GM19035 (cell line): ENCODE results near the gene CEP350.
"Not testable (repeated sequence)": the region's sequence is repeated elsewhere in the genome, so short reads cannot be mapped to it uniquely, and the experiment has no call there.

Experiments
- ATAC-seq: cut with Tn5 transposase; IDR thresholded peaks from one replicate; pipeline ENCODE4 v1.9.1; 2021; ENCODE audit not compliant: unreplicated experiment

Gene CEP350

GRCh38 chr1:180112984-180113647 lies 158.5 kb downstream of the CEP350 start:
- no peak for ATAC-seq

GRCh38 chr1:180114396-180114945 lies 159.9 kb downstream of the CEP350 start:
- no peak for ATAC-seq

DNA sequence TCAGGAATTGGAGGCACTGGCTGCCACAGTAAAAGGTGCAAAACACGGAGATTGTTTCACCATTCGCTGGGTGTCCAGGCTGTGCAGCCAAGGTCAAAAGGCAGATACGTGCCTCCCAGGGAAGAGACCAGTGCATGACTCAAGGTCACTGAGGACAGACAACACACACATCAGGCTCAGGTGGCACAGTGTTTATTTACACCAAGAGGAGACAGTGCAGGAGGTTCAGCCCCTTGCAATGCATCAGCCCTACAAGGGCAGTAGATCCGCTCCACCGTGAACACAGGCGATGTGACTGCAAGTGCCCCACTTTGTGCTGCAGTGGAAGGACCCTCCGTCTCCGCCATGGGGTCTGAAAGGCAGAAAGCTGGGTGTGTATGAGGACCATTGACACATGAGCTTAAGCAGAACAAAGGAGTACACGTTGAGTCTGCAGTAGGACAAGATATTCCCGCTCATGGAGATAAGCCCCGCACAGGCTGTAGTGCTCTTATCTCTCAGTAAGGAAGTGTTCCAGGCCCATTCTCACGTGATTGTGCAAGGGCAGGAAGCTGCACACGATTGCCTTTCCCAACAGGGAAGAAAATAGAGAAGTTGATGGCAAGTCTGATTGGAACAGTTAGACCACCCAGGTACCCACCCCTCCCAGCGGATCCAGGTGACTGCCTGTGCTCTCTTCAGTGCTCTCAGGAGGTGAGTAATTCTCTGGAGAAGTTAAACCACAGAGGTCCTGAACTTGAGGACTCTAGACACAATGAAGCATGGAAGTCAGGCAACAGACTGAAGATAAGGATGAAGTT lies 162.6 kb downstream of the CEP350 start:
- ATAC-seq: no peak

DNA sequence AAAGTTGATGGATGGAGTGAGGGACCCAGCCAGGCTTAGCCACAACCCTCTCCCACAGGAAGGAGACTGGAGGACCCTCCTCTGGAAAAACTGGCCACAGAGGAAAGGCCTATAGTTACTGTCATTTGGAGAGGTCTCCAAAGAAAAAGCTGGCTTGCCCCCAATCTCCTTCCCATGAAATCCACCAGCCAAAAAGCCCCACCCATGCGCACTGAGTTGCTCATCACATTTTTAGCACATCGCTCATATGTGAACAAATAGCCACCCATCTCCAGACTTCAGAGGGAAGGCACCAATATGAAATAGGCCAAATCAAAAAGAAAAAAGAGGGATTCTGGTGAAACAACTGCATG lies 163.1 kb downstream of the CEP350 start:
- no peak for ATAC-seq

- no peak for ATAC-seq
Observed at GRCh38 chr1:180119837-180120236, 165.2 kb downstream of the CEP350 start.

GRCh38 chr1:180123463-180123936 lies 168.9 kb downstream of the CEP350 start:
- no peak for ATAC-seq

DNA sequence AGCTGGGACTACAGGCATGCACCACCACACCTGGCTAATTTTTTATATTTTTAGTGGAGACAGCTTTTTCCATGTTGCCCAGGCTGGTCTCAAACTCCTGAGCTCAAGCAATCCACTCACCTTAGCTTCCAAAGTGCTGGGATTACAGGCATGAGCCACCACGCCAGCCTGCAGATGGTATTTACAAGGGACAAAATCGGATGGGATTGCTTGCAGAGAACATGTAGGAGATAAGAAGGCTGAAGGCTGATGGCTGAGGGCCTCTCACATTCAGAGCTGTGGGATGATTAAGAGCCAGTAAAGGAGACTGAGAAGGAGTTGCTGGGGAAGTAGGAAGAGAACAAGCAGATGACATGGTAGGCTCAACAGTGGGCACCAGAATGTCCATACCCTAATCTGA lies 176.0 kb downstream of the CEP350 start:
- ATAC-seq: no peak

DNA sequence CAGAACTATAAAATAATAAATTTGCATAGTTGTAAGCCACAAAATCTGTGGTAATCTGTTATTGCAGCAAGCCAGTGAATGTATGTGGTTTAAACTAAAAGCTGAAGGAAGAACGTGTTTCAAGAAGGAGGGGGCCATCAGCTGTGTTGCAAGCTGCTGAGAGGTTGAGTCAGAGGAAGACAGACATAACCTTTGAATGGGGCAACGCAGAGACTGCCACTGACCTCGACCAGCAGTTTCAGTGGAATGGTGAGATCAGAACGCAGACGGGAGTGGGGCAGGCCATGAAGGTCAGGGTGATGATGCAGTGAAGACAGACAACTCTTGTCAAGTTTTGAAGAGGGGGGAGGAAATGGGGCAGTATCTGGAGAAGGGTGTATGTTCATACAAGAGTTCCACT lies 176.9 kb downstream of the CEP350 start:
- ATAC-seq: no peak

GRCh38 chr1:180133193-180133592 lies 178.6 kb downstream of the CEP350 start:
- no peak for ATAC-seq

DNA sequence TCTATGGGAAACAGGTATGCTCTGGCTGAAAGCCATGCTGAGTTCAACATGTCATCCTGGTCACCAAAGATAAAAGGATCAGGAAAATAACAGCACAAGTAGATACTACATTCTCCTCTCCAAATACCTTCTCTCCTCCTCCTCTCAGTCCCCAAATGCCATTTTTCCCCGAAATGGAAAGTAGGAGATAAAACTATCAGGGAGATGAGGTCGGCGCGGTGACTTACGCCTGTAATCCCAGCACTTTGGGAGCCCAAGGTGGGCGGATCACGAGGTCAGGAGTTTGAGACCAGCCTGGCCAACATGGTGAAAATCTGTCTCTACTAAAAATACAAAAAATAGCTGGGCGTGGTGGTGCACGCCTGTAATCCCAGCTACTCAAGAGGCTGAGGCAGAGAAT lies 179.1 kb downstream of the CEP350 start:
- ATAC-seq: not testable (repeated sequence)

GRCh38 chr1:180135535-180135934 lies 180.9 kb downstream of the CEP350 start:
- no peak for ATAC-seq

DNA sequence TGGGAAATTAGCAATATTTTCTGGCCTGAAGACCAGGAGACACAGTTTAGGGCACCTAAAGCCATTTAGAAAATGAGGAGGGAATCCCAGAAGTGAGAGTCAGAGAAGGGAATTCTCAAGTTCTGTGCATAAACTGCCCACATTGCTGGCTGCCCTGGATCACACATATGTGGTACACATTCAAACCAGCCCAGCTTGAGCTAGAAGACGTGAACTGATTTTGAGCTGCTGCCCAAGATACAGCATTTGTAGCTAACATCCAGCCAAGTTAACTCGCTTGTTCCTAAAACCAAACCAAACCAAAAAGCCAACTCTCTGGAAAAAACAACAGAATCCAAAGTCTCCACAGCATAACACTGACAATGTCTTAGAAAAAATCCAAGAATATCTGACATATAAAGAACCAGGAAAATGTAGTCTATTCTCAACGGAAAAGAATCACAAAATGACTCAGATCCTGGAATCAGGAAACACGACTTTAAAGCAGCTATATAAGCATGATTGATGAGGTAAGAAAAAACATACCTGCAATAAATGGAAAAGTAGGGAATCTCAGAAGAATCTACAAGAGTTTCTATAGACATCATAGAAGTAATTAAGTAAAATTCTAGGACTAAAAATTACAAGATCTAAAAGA lies 181.8 kb downstream of the CEP350 start:
- ATAC-seq: no peak

- no peak for ATAC-seq
Observed at GRCh38 chr1:180136968-180137356, 182.4 kb downstream of the CEP350 start.

GRCh38 chr1:180137776-180138175 lies 183.2 kb downstream of the CEP350 start:
- ATAC-seq: no peak

- no peak for ATAC-seq
Observed at GRCh38 chr1:180141381-180141934, 186.8 kb downstream of the CEP350 start.

- no peak for ATAC-seq
Observed at GRCh38 chr1:180143359-180143758, 188.7 kb downstream of the CEP350 start.

DNA sequence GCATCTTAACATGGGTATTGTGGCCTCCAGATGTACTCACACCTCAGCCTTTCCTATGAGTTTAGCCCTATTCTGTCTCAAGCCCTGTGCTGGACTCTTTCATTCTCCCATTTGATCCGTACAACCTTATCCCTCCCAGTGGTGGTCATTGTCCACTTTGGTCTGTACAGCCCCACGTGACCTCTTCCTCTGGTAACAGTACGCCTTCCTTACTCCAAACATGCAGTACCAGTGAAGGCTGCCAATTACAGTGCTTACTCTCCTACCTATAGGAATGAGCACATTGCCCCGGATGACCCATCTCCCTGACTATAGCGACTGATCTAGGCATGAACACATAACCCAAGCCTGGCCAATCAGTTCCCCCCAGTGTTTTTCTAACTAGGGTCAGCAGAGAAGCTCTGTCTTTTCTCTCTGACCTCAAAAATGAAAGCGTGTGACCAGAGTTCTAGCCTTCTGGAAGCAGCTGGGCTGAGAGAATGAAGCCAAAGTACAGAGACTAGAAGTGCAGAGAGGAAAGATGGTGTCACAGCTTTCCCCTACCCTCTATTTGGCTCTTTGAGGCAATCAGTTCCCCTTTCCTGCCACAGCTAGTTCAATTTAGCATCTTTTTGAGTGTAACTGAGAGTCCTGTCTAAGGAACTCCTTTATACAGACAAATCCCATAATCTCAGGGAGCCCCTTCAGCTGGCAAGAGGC lies 190.2 kb downstream of the CEP350 start:
- no peak for ATAC-seq

DNA sequence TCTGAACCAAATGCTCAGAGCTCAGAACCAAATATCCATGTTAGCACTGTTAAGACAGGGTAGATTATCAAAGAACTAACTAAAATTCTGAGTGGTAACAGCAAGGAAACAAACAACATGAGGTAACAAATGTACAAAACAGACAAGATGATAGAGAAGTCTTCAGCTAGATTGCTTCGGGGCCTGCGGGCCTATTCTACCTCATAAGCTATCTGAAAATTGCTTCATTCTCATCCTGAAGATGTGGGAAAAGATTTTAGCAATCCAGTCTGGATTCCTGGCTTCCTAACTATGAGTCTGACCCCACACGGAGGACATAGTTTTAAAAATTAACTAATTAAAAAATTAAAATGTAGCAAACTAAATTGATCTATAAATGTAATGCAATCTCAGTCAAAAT lies 190.8 kb downstream of the CEP350 start:
- ATAC-seq: no peak

GRCh38 chr1:180150982-180151381 lies 196.4 kb downstream of the CEP350 start:
- ATAC-seq: no peak

DNA sequence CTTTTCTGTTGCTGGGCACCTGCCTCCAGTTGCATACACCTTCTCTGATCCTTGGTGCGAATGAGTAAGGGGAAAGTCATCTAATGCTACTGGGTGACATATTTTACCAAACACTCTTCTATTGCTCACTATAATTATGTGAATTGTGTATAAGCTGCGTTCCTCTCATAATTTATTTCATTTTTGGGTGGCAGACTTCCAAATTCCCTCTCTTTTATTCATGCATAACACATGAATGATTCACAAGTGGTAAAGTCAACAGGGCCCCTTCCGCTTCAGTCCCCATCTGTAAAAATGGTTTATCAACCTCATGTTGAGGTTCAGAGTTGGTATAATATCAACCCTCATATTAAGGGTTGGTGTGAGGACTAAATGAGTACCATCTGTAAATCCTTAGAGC lies 196.9 kb downstream of the CEP350 start:
- no peak for ATAC-seq

DNA sequence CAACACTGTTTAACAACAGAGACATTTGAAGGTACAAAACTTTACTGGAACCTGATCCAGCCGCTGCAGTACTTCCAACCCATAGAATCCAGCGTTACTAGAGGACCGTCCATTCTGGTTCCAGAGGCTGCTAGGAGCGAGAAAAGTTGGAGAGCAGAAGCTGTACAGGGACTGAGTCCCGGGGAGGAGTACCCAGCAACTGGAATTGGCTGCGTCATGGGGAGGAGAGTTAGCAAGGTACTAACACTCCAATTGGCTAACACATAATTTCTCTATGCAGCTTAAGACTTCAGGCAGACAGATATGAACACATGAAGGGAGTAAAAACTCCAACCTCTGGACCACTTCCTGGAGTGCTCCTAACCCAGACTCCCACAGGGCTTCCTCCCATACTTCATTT lies 198.0 kb downstream of the CEP350 start:
- no peak for ATAC-seq
